ENCODE data around the gene TRPT1.

The TRPT1 gene

DNA sequence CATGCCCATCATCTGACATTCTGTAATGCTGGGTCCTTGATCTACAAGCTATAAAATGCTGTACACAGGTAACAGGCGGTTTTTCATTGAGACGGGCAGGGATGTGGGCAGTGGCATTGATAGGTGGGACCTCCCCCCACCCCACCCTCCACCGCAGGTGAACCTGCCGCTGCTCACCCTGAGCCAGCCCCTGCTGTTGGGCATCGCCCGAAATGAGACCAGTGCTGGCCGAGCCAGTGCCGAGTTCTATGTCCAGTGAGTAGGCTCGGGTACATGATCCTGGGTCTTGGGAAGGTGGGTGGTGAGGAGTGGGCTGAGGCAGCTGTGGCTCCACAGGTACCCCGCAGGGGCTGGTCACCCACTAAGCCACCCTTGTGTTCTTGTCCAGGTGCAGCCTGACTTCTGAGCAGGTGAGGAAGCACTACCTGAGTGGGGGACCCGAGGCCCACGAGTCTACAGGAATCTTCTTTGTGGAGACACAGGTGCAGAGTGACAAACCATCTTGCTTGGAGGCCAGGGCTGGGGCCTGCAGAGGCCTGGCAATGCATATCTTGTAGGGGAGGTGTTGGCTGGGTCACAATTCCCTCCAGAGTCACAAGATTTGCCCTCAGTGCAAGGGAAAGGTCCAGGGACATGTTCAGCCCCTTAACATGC is 3.2 kb upstream of the TRPT1 start:
- DNase-seq = no peak

- no peak for DNase-seq
These were observed 1.5 kb upstream of the TRPT1 start for GRCh38 chr11:64227405-64227956.

DNA sequence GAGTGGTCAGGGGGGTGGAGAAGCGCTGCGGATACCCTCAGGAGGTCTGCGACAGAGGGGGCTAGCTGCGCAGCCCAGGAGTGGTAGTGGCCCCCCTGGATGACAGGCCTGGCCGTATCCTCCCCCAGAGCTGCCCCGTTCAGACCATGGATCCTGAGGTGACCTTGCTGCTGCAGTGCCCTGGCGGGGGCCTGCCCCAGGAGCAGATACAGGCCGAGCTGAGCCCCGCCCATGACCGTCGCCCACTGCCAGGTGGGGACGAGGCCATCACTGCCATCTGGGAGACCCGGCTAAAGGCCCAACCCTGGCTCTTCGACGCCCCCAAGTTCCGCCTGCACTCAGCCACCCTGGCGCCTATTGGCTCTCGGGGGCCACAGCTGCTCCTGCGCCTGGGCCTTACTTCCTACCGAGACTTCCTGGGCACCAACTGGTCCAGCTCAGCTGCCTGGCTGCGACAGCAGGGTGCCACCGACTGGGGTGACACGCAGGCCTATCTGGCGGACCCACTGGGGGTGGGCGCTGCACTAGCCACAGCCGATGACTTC is 593 bp upstream of the TRPT1 start:
- DNase-seq = peak; percentile 81

GRCh38 chr11:64224891-64225607 is 937 bp downstream of the TRPT1 start:
- peak; percentile 56 for DNase-seq

DNA sequence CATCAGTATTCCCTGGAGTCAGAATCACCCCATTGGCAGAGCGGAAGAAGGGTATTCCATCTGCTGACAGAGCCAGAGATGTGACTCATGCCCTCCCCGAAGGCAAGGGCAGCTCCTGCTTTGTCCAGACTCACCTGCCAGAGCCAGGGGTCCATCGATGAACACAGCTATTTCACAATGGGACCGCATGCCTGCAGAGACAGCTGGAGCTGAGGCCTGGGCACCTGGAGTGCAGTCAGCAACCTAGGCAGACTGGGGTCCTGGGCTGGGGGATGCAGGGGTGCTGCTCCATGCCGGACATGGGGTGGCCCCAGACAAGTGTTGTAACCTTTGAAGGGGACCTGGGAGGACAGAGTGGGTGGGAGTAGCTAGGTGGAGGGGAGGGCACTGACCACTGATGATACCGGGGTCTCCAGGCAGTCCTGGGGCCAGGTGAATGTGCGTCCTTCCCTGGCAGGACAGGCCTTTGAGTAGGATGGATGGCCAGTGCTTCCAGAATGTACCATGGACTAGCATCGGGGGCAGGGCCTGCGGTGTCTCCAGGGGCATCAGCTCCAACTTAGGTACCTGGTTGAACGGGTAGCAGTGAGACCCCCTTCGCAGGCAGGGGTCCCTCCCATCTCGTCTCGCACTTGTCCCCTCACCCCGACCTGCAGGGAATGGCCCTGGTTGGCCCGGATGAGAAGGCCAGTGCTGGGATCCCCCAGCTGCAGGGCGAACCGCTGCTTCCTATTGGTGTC is 1.7 kb downstream of the TRPT1 start:
- DNase-seq = no peak

DNA sequence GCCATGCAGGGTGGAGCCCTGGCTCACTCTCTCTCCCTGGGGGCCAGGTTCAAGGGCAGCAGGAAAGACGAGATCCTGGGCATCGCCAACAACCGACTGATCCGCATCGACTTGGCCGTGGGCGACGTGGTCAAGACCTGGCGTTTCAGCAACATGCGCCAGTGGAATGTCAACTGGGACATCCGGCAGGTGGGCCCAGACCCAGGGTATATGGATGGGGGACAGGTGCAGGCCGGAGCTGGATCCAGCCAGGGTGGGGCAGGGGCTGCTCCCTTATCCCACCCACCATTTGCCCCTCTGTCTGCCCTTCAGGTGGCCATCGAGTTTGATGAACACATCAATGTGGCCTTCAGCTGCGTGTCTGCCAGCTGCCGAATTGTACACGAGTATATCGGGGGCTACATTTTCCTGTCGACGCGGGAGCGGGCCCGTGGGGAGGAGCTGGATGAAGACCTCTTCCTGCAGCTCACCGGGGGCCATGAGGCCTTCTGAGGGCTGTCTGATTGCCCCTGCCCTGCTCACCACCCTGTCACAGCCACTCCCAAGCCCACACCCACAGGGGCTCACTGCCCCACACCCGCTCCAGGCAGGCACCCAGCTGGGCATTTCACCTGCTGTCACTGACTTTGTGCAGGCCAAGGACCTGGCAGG is 2.9 kb downstream of the TRPT1 start:
- DNase-seq = no peak

DNA sequence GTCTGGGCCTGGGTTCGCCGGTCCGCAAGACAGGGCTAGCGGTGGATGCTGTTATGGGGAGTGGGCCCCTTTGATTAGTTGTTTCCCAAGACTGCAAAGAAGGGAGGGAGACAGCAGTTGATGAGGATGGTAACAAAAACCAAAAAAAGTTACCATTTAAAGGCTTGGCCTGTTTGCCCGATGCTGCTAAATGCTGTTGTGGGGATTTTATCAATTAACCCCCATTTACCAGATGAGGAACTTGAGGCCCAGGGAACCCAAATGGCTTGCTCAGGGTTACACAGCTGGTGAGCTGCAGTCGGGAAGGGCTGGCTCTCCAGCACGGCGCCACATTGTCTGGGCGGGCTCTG is 3.4 kb downstream of the TRPT1 start:
- DNase-seq = no peak

DNA sequence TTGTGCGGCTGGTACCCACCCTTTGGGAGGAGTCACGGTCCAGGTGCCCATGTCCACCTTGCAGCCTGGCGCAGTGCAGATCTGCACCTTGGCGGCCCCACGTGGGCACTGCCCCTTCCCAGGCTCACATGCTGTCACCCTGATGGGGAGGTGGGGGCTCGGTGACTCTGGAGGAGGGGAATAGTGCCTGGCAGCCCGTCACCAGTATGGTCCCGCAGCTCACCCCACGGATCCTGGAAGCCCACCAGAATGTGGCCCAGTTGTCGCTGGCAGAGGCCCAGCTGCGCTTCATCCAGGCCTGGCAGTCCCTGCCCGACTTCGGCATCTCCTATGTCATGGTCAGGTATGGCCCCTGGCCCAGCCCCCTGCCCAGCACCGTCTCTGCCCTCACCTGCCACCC is 5.2 kb downstream of the TRPT1 start:
- DNase-seq = no peak

GRCh38 chr11:64220271-64220670 is 5.7 kb downstream of the TRPT1 start:
- DNase-seq = no peak

DNA sequence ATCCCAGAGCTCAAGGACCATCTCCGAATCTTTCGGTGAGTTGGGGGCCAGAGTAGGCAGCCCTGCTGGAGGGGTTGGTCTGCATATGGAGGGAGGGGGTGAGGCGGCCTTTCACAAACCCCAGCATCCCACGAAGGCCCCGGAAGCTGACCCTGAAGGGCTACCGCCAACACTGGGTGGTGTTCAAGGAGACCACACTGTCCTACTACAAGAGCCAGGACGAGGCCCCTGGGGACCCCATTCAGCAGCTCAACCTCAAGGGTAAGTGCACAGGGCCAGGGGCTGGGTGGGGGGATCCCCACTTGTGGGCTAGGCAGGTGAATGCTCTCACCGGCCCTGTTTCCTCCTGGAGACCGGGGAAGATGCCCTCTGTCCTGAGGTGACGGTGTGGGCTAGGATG is 6.2 kb downstream of the TRPT1 start:
- DNase-seq = no peak

GRCh38 chr11:64219354-64219684 is 6.7 kb downstream of the TRPT1 start:
- no peak for DNase-seq

DNA sequence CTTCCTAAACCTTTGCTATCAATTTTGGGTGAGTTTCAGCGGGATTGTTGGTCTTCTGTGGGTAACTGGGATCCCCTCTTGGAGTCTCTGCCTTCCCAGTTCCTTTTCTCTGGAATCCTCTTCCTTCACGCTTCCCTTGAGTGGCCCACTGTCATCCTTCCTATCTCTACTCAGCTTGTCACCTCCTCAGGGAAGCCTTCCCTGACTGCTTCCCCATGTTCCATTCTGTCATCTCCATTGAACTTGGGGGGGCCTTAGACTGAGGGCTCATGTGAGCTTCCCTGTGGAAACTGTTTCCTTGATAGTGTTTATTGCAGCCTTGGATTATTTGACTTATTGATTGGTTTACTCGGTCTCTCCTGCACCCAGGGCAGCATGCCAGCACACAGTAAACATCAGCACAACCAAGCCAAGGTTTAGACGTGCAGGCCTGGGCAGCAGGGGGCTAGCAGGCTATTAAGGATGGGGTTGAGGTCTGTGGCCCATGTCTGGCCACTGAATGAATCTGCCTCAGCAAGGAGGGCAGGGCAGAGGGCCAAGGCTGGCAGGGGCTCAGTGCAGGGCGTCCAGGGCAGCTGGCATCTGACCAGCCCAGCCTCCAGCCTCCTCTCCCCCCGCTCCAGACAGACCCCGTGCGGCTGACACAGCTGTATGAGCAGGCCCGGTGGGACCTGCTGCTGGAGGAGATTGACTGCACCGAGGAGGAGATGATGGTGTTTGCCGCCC is 7.2 kb downstream of the TRPT1 start:
- no peak for DNase-seq

GRCh38 chr11:64216879-64217278 is 9.1 kb downstream of the TRPT1 start:
- DNase-seq = no peak

DNA sequence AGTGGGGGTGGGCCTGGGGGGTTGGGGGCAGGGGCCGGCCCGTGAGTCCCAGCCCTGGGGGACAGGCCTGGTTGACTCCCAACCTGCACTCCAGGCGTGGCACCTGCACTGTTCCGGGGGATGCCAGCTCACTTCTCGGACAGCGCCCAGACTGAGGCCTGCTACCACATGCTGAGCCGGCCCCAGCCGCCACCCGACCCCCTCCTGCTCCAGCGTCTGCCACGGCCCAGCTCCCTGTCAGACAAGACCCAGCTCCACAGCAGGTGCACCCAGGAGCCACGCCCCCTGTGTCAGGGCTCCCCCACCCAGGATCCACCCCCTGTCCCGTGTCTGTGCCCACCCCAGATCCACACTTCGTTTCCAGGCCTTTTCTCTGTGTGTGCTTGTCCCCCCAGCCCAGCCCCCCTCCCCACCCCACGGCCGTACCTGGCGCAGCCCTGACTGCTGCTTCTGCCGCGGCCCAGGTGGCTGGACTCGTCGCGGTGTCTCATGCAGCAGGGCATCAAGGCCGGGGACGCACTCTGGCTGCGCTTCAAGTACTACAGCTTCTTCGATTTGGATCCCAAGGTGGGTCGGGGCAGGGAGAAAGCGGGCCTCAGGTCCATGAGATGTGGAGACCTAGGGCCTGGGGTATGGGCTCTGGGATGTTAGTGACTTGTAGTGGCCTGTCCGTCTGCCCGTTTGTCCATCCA is 14.7 kb downstream of the TRPT1 start:
- DNase-seq = no peak

DNA sequence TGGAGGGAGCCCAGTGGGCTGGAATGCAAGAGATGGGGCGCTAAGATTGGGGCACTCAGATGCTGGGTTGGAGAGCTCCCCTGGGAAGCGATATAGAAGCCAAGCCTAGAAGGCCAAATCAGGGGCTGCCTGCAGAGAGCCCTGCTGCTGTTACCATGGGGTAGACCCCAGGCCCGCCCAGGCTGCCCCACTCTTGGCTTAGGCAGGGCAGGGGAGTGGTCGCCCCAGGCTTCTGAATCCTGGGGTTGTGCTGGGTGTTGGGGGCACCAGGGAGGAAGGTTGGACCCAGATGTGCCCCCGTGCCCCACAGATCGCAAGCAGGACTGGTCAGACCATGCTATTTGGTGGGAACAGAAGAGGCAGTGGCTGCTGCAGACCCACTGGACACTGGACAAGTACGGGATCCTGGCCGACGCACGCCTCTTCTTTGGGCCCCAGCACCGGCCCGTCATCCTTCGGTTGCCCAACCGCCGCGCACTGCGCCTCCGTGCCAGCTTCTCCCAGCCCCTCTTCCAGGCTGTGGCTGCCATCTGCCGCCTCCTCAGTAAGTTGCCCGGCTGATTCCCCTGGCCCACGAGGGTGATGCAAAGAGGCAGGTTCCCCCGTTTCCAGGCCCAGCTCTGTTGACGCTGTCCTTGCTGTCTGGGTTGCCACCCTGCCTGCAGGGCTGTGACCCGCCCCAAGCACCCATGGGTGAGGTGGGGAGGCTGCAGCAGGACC is 15.5 kb downstream of the TRPT1 start:
- DNase-seq = no peak

- DNase-seq = no peak
These were observed 16.5 kb downstream of the TRPT1 start for GRCh38 chr11:64209563-64209843.

DNA sequence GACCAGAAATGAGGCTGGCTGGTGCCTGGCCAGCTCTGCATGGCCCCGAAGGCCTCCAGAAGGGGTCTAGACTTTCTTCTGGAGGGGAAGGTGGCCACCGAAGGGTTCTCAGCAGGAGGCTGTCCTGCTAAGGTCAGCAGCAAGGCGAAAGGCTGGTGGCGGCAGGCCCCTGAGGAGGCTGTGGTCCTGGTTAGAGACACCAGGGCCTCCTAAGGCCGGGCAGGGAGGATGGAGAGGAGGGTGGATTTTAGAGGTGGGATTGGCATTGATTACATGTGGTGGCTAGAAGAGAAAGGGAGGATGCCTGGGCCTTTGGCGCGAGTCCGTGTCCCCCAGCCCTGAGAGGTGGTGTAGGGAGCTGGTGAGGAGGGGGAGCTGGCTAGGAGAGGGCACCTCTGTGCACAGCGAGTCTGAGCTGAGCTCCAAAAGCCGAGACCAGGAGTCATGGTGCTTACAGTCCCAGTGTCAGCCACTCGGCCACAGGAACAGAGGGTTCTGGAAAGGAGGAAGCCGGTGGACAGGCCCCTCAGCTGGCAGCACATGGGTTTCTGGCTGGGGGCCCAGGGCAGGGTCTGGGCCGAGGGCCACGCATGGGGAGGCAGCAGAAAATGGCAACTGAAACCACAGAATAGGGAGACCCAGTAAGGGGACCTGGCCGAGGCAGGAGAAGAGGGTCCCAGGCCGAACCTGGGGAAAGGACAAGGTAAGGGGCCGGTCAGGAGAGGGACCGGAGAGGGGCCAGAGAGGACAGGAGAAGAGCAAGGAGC is 17.0 kb downstream of the TRPT1 start:
- DNase-seq = no peak

DNA sequence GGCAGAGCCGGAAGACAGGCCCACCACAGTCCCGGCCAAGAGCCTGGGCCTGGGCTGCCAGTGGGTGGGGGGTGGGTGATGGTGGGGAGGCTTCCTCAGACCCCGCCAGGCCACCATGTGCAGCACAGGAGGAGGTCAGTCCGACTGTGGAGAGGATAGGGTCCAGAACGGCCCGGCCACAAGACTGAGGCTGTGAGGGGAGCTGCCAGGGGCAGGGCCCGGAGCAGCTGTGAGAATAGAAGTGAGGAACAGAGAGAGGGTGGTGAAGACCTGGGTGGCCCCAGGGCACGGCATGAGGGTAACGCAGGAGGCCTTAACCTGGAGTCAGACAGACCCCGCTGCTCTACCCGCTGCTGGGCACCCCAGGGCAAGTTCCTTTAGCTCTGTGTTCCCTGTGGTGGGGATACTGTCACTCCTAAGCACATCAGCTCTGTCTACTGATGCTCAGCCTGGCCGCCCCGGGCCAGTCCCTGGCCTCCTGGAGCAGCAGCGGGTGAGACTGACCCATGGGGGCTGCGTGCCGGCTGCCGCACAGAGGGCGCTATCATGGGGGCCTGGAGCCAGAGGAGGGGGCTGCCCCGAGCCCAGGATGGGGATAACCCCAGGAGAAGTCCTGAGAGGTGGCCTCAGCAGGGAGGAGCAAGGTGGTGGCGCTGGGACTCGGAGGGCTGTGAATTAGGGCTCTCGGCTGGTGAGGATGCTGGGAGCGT is 17.7 kb downstream of the TRPT1 start:
- DNase-seq = no peak

DNA sequence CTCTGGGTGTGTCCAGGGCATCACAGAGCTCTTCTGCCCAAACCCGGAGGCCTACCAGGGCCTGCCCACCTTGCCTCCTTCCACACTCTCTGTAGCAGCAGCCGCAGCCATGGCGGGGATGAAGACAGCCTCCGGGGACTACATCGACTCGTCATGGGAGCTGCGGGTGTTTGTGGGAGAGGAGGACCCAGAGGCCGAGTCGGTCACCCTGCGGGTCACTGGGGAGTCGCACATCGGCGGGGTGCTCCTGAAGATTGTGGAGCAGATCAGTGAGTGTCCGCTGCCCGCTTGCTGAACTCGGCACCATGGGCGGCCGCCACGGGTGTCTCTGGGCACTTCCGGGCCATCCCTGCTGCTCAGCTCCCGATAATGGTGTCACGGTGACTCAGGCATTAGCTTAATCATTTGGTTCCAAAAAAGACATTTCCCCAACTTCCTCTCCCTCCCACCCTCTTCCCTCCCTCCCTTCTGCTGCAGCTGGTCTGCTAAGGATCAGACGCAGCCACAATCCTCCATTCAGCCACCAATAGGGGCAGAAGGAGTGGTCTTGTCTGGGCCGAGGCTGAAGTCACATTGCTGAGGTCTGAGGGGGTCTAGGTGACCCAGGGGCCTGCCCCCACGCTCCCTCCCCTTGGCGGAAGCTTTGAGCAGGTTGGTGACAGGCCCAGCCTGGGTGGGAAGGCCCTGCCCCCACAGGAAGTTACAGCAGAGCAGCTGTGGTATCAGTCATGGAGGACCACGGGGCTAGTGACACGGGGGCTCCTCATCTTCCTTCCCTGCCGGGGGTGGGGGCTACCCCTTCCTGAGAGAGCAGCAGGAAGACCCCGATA is 18.5 kb downstream of the TRPT1 start:
- no peak for DNase-seq
